HG03575 (cell line): ENCODE data around the gene CRYM.
"Not testable (repeated sequence)": the region's sequence is repeated elsewhere in the genome, so short reads cannot be mapped to it uniquely, and the experiment has no call there.

Experiments
- ATAC-seq: cut with Tn5 transposase; IDR thresholded peaks from one replicate; pipeline ENCODE4 v1.9.1; 2021; ENCODE audit not compliant: unreplicated experiment, insufficient number of reproducible peaks, low FRiP score; ENCODE audit errors: extremely low read depth

CRYM gene

GRCh38 chr16:21277927-21278706 is at the start of gene CRYM:
TSS of gene CRYM (minus strand) at chr16:21278290. CDS start at chr16:21278251, 39 bp downstream.
- no peak for ATAC-seq

GRCh38 chr16:21327046-21327445 is 49.0 kb upstream of the CRYM start:
- no peak for ATAC-seq

- ATAC-seq, result no peak
Observed at GRCh38 chr16:21326459-21326858, 48.4 kb upstream of the CRYM start.

GRCh38 chr16:21324267-21324666 is 46.2 kb upstream of the CRYM start:
- no peak for ATAC-seq

DNA sequence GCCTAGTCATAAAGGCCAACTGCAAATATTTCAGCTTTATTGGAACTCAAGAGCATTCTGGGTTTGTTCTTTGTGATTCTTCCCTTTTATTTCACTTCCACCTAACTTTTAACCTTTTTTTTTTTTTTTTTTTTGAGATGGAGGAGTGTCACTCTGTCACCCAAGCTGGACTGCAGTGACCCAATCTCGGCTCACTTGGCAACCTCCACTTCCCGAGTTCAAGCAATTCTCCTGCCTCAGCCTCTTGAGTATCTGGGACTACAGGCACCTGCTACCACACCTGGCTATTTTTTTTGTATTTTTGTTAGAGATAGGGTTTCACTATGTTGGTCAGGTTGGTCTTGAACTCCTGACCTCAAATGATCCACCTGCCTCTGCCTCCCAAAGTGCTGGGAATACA is 44.2 kb upstream of the CRYM start:
- not testable (repeated sequence) for ATAC-seq

DNA sequence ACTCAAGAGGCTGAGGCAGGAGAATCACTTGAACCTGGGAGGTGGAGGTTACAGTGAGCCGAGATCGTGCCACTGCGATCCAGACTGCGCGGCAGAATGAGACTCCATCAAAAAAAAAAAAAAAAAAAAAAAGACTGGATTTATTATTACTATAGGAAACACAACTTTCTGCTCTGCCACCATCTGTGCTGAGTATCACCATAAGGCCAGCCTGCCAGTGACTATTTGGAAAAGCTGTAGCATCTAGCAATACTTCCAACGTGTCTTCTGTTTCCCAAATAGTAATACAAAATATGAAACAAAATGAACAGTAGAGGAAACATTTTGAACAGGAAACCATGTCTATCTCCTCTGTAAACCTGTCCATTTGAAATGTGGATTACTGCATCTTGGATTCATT is 43.6 kb upstream of the CRYM start:
- ATAC-seq, result no peak

- ATAC-seq, result no peak
Observed at GRCh38 chr16:21314339-21314738, 36.2 kb upstream of the CRYM start.

DNA sequence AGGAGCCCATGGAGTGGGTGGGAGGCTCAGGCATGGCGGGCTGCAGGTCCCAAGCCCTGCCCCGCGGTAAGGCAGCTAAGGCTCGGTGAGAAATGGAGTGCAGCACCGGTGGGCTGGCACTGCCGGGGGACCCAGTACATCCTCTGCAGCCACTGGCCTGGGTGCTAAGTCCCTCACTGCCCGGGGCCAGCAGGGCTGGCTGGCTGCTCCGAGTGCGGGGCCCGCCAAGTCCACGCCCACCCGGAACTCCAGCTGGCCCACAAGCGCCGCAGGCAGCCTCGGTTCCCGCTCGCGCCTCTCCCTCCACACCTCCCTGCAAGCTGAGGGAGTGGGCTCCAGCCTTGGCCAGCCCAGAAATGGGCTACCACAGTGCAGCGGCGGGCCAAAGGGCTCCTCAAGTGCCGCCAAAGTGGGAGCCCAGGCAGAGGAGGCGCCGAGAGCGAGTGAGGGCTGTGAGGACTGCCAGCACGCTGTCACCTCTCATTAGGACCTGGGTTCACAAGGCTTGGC is 34.8 kb upstream of the CRYM start:
- not testable (repeated sequence) for ATAC-seq

GRCh38 chr16:21312046-21312445 is 34.0 kb upstream of the CRYM start:
- ATAC-seq, result not testable (repeated sequence)

DNA sequence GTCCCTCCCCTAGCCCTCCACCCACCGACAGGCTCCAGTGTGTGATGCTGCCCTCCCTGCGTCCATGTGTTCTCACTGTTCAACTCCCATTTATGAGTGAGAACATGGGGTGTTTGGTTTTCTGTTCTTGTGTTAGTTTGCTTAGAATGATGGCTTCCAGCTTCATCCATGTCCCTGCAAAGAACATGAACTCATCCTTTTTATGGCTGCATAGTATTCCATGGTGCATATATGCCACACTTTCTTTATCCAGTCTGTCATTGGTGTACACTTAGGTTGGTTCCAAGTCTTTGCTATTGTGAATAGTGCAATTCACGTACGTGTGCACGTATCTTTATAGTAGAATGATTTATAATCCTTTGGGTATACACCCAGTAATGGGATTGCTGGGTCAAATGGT is 28.6 kb upstream of the CRYM start:
- not testable (repeated sequence) for ATAC-seq

DNA sequence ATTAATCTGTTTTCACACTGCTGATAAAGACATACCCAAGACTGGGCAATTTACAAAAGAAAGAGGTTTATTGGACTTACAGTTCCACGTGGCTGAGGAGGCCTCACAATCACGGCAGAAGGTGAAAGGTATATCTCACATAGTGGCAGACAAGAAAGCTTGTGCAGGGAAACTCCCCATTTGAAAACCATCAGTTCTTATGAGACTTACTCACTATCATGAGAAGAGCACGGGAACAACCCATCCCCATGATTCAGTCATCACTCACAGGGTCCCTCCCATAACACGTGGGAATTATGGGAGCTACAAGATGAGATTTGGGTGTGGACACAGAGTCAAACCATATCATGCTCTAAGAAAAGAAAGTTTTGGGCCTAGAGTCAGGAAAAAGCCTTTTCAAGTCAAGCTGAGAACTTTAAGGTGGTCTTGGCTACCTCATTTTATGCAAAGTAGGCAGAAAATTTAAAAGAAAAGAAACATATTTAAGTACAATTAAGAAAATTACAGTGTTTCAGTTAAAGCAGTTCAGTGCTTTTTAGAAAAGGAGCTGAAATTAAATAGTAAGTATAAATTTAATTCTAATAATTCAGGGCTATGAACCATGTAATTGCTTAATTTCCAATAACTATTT is 24.9 kb upstream of the CRYM start:
- no peak for ATAC-seq

DNA sequence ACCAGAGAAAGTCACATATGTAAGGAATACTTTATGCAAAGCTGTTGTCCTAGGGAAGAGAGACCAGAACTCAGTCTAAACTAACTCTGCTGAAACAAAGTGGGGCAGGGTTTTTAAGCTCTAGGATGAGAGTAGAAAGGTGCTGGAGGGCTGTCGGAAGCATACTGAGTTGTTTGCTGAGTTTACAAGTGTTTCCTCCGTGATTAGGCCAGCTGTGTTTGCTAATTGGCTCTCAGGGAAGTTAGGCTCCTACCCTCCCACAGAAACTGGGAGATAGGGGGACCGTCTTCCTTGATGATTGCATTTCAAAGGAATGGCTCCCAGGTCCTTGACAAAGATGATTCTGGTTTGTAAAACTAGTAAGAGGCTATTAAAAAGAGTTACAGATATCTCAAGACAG is 24.4 kb upstream of the CRYM start:
- ATAC-seq, result no peak

- no peak for ATAC-seq
Observed at GRCh38 chr16:21301895-21302291, 23.8 kb upstream of the CRYM start.

- ATAC-seq, result peak; percentile 32
Observed at GRCh38 chr16:21301168-21301894, 23.2 kb upstream of the CRYM start.

GRCh38 chr16:21300309-21301167 is 22.4 kb upstream of the CRYM start:
- ATAC-seq, result no peak

GRCh38 chr16:21289789-21290188 is 11.7 kb upstream of the CRYM start:
- ATAC-seq, result not testable (repeated sequence)

DNA sequence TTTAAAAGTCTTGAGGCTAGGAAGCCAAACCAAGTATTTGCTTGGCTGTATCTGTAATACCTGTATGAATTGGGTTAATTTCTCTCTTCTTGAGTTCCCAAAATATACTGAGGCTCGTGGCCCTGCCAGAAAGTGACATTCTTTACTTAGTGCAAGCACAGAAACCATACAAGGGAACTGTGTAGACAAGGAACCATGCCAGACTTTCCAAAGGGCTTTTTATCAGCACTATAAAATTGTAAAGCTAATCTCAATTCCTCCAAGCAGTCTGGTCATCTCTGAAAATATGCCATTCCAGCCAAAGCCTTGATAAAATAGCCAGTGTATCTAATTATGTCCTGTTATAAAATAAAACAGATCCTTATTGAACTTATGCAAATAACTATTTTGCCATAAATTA is 7.2 kb upstream of the CRYM start:
- no peak for ATAC-seq

GRCh38 chr16:21284414-21284813 is 6.3 kb upstream of the CRYM start:
- no peak for ATAC-seq
